Body of pancreas (tissue), 4 donors: ENCODE measurements around the gene CD6. TPM values are rescaled to one million over a fixed set of nuclear protein-coding genes. Genes with fewer than 3 reads are reported as not detected.

Source experiments
- ATAC-seq: fragments of 150-250 bp; one replicate; pipeline ENCODE4 v1.9.1; 2016
- DNase-seq, 4 donors: peaks; one replicate each; pipeline ENCODE4 v3.0.0-alpha.2; 2019
- H3K27ac ChIP-seq, 4 donors: fragments of 200-600 bp; sonication (generic); 1 replicate in 3 of 4; 2 replicates in 1 of 4; pipeline versions ENCODE4 v1.5.1 to v1.6.1; 2016 to 2019; ENCODE audit warnings: mild to moderate bottlenecking in 1 of 4, mixed read lengths in 1 of 4, moderate library complexity in 1 of 4
- H3K27me3 ChIP-seq, 2 donors: fragments of 200-600 bp; sonication (generic); one replicate each; pipeline ENCODE4 v1.6.0; 2016; ENCODE audit warnings: mild to moderate bottlenecking in 1 of 2
- H3K36me3 ChIP-seq, 2 donors: fragments of 200-600 bp; sonication (generic); replicated peaks in 1 of 2; 2 replicates each; pipeline ENCODE4 v1.5.1; 2016; ENCODE audit warnings: low read depth in 2 of 2; ENCODE audit not compliant: insufficient read depth in 1 of 2
- H3K4me1 ChIP-seq: fragments of 200-600 bp; sonication (generic); one replicate; pipeline ENCODE4 v1.6.0; 2016
- H3K4me3 ChIP-seq, 2 donors: fragments of 200-600 bp; sonication (generic); 1 replicate in 1 of 2; 2 replicates in 1 of 2; pipeline ENCODE4 v1.5.1; 2016 to 2019
- H3K9me3 ChIP-seq, 3 donors: fragments of 200-600 bp; sonication (generic); 1 replicate in 2 of 3; 2 replicates in 1 of 3; pipeline ENCODE4 v1.5.1; 2016
- POLR2A ChIP-seq, 3 donors: fragments of 450-650 bp; IDR thresholded peaks; one replicate each; pipeline ENCODE4 v1.6.1; 2016; ENCODE audit warnings: antibody characterized with exemption in 3 of 3, mild to moderate bottlenecking in 2 of 3
- WGBS, 2 donors: methylation state at CpG; one replicate each; pipeline ENCODE4 v1.1.5; 2017; 5-methylcytosine and 5-hydroxymethylcytosine counted together
- intact Hi-C: fragments of 100-400 bp; cut with DNase I; formaldehyde crosslinking; loops from one replicate; pipeline ENCODE4 v1.15.1; 2023
- total RNA-seq, 2 donors: library from RNA; depleted of rRNA; stranded (reverse); fragments of >200 nt; gene quantifications; one replicate each; pipeline ENCODE4 v1.1.0, GENCODE V29; 2016
- TF ChIP-seq, protein P1 (sequence below), 7 experiments: fragments of 450-650 bp in 4 of 7; fragments of 200-600 bp in 3 of 7; sonication (generic) in 3 of 7; IDR thresholded peaks; one replicate each; pipeline ENCODE4 v1.5.1; 2016 to 2019; ENCODE audit warnings: antibody characterized with exemption in 7 of 7

Gene CD6
- total RNA-seq, 2 donors from 2014 or later: 1.0 to 3.3 TPM

DNA sequence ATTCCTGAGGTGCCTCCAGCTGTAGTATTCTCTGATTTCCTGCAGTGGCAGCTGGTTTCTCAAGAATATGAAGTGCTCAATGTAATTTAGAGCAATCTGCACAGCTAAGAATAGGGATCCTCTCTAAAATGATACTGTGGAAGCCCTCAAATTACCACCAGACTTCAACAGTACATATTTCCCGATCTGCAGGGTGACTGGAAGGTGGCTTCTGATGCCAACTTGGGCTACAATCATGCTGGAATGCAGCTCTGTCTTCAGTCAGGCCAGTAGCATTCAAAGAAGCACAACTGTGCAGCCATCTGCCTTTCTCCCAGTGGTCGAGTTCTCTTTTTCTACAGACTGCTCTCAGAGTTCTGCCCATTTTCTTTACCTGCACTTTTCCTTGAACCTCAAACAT lies 75.4 kb downstream of the CD6 start:
- ATAC-seq (no peak), DNase-seq (no peak)
- no peaks in the 10 kb centered on the region for H3K27me3 ChIP-seq
- no peaks in the 10 kb centered on the region for H3K4me1 ChIP-seq
- no peak for TF ChIP-seq POLR2A (IDR thresholded peaks at IDR 0.05)
- TF ChIP-seq, protein P1, sequence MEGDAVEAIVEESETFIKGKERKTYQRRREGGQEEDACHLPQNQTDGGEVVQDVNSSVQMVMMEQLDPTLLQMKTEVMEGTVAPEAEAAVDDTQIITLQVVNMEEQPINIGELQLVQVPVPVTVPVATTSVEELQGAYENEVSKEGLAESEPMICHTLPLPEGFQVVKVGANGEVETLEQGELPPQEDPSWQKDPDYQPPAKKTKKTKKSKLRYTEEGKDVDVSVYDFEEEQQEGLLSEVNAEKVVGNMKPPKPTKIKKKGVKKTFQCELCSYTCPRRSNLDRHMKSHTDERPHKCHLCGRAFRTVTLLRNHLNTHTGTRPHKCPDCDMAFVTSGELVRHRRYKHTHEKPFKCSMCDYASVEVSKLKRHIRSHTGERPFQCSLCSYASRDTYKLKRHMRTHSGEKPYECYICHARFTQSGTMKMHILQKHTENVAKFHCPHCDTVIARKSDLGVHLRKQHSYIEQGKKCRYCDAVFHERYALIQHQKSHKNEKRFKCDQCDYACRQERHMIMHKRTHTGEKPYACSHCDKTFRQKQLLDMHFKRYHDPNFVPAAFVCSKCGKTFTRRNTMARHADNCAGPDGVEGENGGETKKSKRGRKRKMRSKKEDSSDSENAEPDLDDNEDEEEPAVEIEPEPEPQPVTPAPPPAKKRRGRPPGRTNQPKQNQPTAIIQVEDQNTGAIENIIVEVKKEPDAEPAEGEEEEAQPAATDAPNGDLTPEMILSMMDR (IDR thresholded peaks at IDR 0.05): no peak
- no peak overlapping the region for H3K4me3 ChIP-seq
- H3K27ac ChIP-seq: no peak overlapping the region
- WGBS, 2 donors: 41 to 45% methylated on average over 2 of the region's 2 CpGs
- no peaks in the 10 kb centered on the region for H3K36me3 ChIP-seq
- H3K9me3 ChIP-seq: no peaks in the 10 kb centered on the region
- intact Hi-C loops: no loop called here

DNA sequence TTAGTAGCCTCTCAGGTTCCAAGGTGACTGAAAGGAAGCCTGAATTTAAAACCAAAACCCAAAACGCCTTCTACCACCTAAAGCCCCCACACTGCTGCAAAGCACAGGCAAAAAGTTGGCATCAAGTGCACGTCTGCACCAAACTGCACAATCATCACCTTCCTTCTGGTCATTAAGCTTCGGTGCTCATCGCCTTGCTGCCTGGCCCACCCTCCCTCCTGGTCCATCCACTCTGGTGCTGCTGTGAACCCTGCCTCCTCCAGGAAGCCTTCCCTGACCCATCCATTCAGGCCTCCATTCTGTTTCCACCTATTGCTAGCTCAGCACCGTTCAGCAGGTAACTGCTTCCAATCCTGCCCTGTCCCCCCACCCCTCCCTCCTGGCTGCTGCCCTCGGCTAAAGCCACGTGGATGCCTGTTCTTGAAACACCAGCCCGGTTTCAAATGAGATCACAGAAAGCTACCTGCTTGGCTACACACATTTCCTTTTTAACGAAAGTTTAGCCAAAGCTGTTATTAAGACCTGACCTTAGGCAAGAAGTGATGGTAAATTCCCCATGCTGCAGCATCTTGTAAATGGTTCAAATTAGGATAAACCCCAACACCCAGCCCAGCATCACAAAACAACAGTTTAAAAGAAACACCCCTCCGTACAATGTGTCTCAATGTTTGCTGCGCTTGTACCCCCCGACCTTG lies 77.0 kb downstream of the CD6 start:
- 43 to 46% methylated on average over 12 of the region's 12 CpGs for WGBS, 2 donors
- ATAC-seq: no peak
- Histone ChIP-seq H3K27me3 (no peaks in the 10 kb centered on the region), H3K4me1 (no peaks in the 10 kb centered on the region), H3K4me3 (no peak overlapping the region), H3K27ac (no peak overlapping the region), H3K9me3 (no peaks in the 10 kb centered on the region), H3K36me3 (no peaks in the 10 kb centered on the region)
- no peak for DNase-seq
- TF ChIP-seq POLR2A (IDR thresholded peaks at IDR 0.05): no peak
- TF ChIP-seq, protein P1 (IDR thresholded peaks at IDR 0.05): no peak
- intact Hi-C loops: no loop called here

DNA sequence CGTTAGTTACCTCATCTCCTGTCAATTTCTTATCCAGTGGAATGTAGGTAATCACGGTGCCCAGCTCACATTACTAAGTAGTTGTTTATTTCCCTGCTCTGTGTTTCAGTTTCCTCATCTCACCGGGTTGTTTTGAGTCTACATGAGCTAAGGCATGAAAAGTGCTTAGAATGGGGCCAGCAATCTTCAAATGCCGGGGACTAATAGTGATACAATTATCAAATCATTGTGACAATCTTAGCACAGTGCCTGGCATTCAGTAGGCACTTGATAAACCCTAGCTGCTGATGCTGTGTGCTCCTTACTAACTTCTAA lies 77.5 kb downstream of the CD6 start:
- intact Hi-C loops: no loop called here
- no peak overlapping the region for H3K27ac ChIP-seq
- no peaks in the 10 kb centered on the region for H3K9me3 ChIP-seq
- H3K36me3 ChIP-seq: no peaks in the 10 kb centered on the region
- DNase-seq (no peak), ATAC-seq (no peak)
- no peaks in the 10 kb centered on the region for H3K4me1 ChIP-seq
- no peaks in the 10 kb centered on the region for H3K27me3 ChIP-seq
- TF ChIP-seq, protein P1 (IDR thresholded peaks at IDR 0.05): no peak
- TF ChIP-seq POLR2A (IDR thresholded peaks at IDR 0.05): no peak
- H3K4me3 ChIP-seq: no peak overlapping the region
- WGBS, 2 donors: 20 to 25% methylated on average over 4 of the region's 4 CpGs

DNA sequence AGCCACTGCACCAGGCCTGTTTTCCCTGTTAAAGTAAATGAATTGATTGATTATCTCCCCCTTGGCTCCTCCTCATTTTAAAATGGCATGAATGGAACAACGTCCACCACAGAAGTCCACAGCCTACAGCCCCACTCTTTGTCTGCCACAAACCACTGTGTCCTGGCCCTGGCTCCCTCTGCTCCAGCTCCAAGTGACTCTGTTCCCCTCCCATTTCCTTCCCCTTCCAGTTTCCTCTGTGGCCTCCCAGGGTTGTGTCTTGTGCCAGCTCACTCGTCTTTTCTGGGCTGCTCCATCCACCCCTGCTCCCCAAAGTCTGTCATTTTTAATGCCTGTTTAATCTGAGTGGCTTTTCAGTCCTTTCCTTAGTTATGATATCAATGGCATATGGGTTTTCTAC lies 78.4 kb downstream of the CD6 start:
- no peak overlapping the region for H3K4me3 ChIP-seq
- H3K36me3 ChIP-seq: no peaks in the 10 kb centered on the region
- intact Hi-C loops: no loop called here
- no peaks in the 10 kb centered on the region for H3K4me1 ChIP-seq
- H3K27ac ChIP-seq: no peak overlapping the region
- WGBS, 2 donors: 30 to 40% methylated on average over 2 of the region's 2 CpGs
- DNase-seq: no peak
- H3K9me3 ChIP-seq: no peaks in the 10 kb centered on the region
- TF ChIP-seq, protein P1 (IDR thresholded peaks at IDR 0.05): no peak
- no peak for TF ChIP-seq POLR2A (IDR thresholded peaks at IDR 0.05)
- no peak for ATAC-seq
- H3K27me3 ChIP-seq: no peaks in the 10 kb centered on the region
